CD4-positive, alpha-beta T cell (primary cell): ENCODE data around the gene TBPL2. TPM values are rescaled to one million over a fixed set of nuclear protein-coding genes. Genes with fewer than 3 reads are reported as not detected.

Experiments used
- ATAC-seq: fragments of 200-7000 bp; cut with Tn5 transposase; one replicate; pipeline ENCODE4 v1.10.0; 2022; ENCODE audit warnings: mild to moderate bottlenecking; ENCODE audit not compliant: poor library complexity
- CTCF ChIA-PET: fragments of 350-600 bp; sonication (Branson Sonifier 250); formaldehyde crosslinking; loops from one replicate; lab custom pipeline; 2021; ENCODE audit warnings: antibody characterized with exemption, inconsistent platforms; lab: Charles Lee
- POLR2A ChIA-PET: fragments of 350-600 bp; sonication (Branson Sonifier 250); formaldehyde crosslinking; loops from one replicate; lab custom pipeline; 2021; ENCODE audit warnings: antibody characterized with exemption, inconsistent platforms; lab: Charles Lee
- DNase-seq, 14 experiments: peaks; one replicate each; pipeline ENCODE4 v3.0.0-alpha.2; 2013 to 2020; ENCODE audit warnings: mixed read lengths in 2 of 14
- H3K27ac ChIP-seq, 2 donors: one replicate each; pipeline versions ENCODE4 v1.5.1 to v1.7.0; 2013; ENCODE audit warnings: low read length in 2 of 2, low read depth in 1 of 2, mild to moderate bottlenecking in 1 of 2
- H3K27me3 ChIP-seq, 2 experiments: 1 replicate in 1 of 2; 2 replicates in 1 of 2; pipeline versions ENCODE4 v1.6.1 to v1.7.0; 2013; ENCODE audit warnings: low read length in 2 of 2, control low read depth in 1 of 2, mild to moderate bottlenecking in 1 of 2, moderate library complexity in 1 of 2; ENCODE audit not compliant: insufficient read depth in 2 of 2, control insufficient read depth in 1 of 2
- H3K36me3 ChIP-seq: one replicate; pipeline ENCODE4 v1.6.1; 2013; ENCODE audit warnings: low read length, control low read depth; ENCODE audit not compliant: insufficient read depth
- H3K4me1 ChIP-seq: one replicate; pipeline ENCODE4 v1.6.1; 2013; ENCODE audit warnings: low read length, control low read depth; ENCODE audit not compliant: insufficient read depth
- H3K4me3 ChIP-seq: one replicate; pipeline ENCODE4 v1.5.1; 2013; ENCODE audit warnings: mild to moderate bottlenecking, low read length, moderate library complexity
- H3K9me3 ChIP-seq, 2 experiments: 1 replicate in 1 of 2; 2 replicates in 1 of 2; pipeline versions ENCODE4 v1.6.1 to v1.7.0; 2013; ENCODE audit warnings: low read length in 2 of 2, mild to moderate bottlenecking in 2 of 2, control low read depth in 1 of 2, moderate library complexity in 1 of 2; ENCODE audit not compliant: control insufficient read depth in 1 of 2, insufficient read depth in 1 of 2
- H3K27ac Mint-ChIP-seq: one replicate; pipeline ENCODE4 v1.8.0; 2020; ENCODE audit warnings: mixed read lengths
- H3K27me3 Mint-ChIP-seq: one replicate; pipeline ENCODE4 v1.8.0; 2021; ENCODE audit warnings: mixed read lengths
- H3K36me3 Mint-ChIP-seq: one replicate; pipeline ENCODE4 v1.8.0; 2021; ENCODE audit warnings: low read depth, mixed read lengths
- H3K4me1 Mint-ChIP-seq: one replicate; pipeline ENCODE4 v1.8.0; 2021; ENCODE audit warnings: low read depth, mixed read lengths
- H3K4me3 Mint-ChIP-seq: one replicate; pipeline ENCODE4 v1.8.0; 2020; ENCODE audit warnings: mild to moderate bottlenecking, mixed read lengths
- H3K9me3 Mint-ChIP-seq: one replicate; pipeline ENCODE4 v1.8.0; 2020; ENCODE audit warnings: mixed read lengths
- intact Hi-C, 2 experiments: fragments of 100-400 bp; cut with DNase I in 1 of 2; cut with micrococcal nuclease in 1 of 2; formaldehyde crosslinking; loops; one replicate each; pipeline versions ENCODE4 v1.15.1 to v1.9.0; 2023 to 2025; cut with DNase I, micrococcal nuclease
- total RNA-seq, 174 experiments: library from RNA in 2 of 174; stranded (reverse) in 2 of 174; gene quantifications; one replicate each; pipeline ENCODE4 v1.2.3 and lab custom pipeline; 2021 to 2026
- TF ChIP-seq, protein P1 (sequence below): fragments of 200-600 bp; IDR thresholded peaks from one replicate; pipeline ENCODE4 v1.8.0; 2022; ENCODE audit warnings: antibody characterized with exemption, mild to moderate bottlenecking

TBPL2 gene
- total RNA-seq, 2 experiments from 2014 or later: not detected

- no peak overlapping the region for H3K27ac Mint-ChIP-seq
- no peaks in the 10 kb centered on the region for H3K27me3 Mint-ChIP-seq
- no peak overlapping the region for H3K4me3 Mint-ChIP-seq
- H3K9me3 ChIP-seq: no peaks in the 10 kb centered on the region
- ATAC-seq (no peak), DNase-seq (no peak)
- ChIA-PET POLR2A (no interaction called here), CTCF (no interaction called here)
- no peaks in the 10 kb centered on the region for H3K4me1 Mint-ChIP-seq
- no peaks in the 10 kb centered on the region for H3K36me3 Mint-ChIP-seq
- H3K36me3 ChIP-seq: no peaks in the 10 kb centered on the region
- H3K9me3 Mint-ChIP-seq: no peaks in the 10 kb centered on the region
- intact Hi-C loops: loop anchor here in 1 of 2 experiments (10.0 kb wide), 1 partner anchor 696 kb away; the partner anchor contains the start of gene PELI2
- no peaks in the 10 kb centered on the region for H3K27me3 ChIP-seq
- TF ChIP-seq, protein P1, sequence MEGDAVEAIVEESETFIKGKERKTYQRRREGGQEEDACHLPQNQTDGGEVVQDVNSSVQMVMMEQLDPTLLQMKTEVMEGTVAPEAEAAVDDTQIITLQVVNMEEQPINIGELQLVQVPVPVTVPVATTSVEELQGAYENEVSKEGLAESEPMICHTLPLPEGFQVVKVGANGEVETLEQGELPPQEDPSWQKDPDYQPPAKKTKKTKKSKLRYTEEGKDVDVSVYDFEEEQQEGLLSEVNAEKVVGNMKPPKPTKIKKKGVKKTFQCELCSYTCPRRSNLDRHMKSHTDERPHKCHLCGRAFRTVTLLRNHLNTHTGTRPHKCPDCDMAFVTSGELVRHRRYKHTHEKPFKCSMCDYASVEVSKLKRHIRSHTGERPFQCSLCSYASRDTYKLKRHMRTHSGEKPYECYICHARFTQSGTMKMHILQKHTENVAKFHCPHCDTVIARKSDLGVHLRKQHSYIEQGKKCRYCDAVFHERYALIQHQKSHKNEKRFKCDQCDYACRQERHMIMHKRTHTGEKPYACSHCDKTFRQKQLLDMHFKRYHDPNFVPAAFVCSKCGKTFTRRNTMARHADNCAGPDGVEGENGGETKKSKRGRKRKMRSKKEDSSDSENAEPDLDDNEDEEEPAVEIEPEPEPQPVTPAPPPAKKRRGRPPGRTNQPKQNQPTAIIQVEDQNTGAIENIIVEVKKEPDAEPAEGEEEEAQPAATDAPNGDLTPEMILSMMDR: no peak
- H3K27ac ChIP-seq: no peak overlapping the region
- no peaks in the 10 kb centered on the region for H3K4me1 ChIP-seq
- no peak overlapping the region for H3K4me3 ChIP-seq
Observed at GRCh38 chr14:55418411-55418810, 22.0 kb downstream of the TBPL2 start.

DNA sequence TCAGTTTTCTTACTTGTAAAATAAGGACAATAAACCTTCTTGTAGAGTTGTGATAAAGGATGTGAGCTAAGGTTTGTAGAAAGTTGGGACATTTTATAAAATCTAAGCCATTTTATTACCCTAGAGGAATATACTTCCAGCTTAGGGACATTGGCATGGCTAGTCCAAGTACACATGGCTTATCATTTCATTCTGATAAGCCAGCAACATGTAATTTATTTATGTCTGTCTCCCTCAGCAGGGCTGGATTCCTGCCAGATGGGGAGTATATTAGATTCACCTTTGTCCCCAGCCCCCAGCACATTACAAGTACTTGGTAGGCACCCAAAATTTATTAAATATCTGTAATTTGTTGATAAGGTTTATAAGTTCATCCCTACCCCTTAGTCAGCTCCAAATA is 22.5 kb downstream of the TBPL2 start:
- Histone ChIP-seq H3K9me3 (no peaks in the 10 kb centered on the region), H3K27me3 (no peaks in the 10 kb centered on the region), H3K4me1 (no peaks in the 10 kb centered on the region), H3K36me3 (no peaks in the 10 kb centered on the region), H3K4me3 (no peak overlapping the region), H3K27ac (no peak overlapping the region)
- intact Hi-C loops: loop anchor here in 1 of 2 experiments (10.0 kb wide), 1 partner anchor 697 kb away; the partner anchor contains the start of gene PELI2
- Mint-ChIP-seq H3K4me1 (no peaks in the 10 kb centered on the region), H3K4me3 (no peak overlapping the region), H3K9me3 (no peaks in the 10 kb centered on the region), H3K27ac (no peak overlapping the region), H3K27me3 (no peaks in the 10 kb centered on the region), H3K36me3 (no peaks in the 10 kb centered on the region)
- DNase-seq: no peak
- TF ChIP-seq, protein P1: no peak
- CTCF ChIA-PET: interaction anchor here (0.7 to 1.5 kb wide), 2 partner anchors 11 to 220 kb away, joined by 4 to 5 read pairs; no protein-coding TSS in a partner anchor
- POLR2A ChIA-PET: interaction anchor here (0.6 kb wide), 1 partner anchor 1991 kb away, joined by 3 read pairs; no protein-coding TSS in a partner anchor
- no peak for ATAC-seq

- no peak overlapping the region for H3K27ac ChIP-seq
- H3K36me3 Mint-ChIP-seq: no peaks in the 10 kb centered on the region
- ChIA-PET POLR2A (interaction anchor here (0.9 kb wide), 2 partner anchors 12 to 15 kb away, joined by 3 read pairs; no protein-coding TSS in a partner anchor), CTCF (interaction anchor here (1.0 to 1.5 kb wide), 5 partner anchors 10 to 157 kb away, joined by 3 to 5 read pairs (median 4); no protein-coding TSS in a partner anchor)
- ATAC-seq (peak; percentile 43), DNase-seq (peak in 5 of 14 experiments; percentile 8 to 42 (median 30))
- no peaks in the 10 kb centered on the region for H3K27me3 ChIP-seq
- peaks cover 4% of the 10 kb centered on the region for H3K4me1 ChIP-seq
- no peaks in the 10 kb centered on the region for H3K9me3 Mint-ChIP-seq
- H3K4me3 Mint-ChIP-seq: no peak overlapping the region
- H3K27ac Mint-ChIP-seq: no peak overlapping the region
- H3K27me3 Mint-ChIP-seq: no peaks in the 10 kb centered on the region
- H3K4me3 ChIP-seq: no peak overlapping the region
- intact Hi-C loops: loop anchor here in 1 of 2 experiments (10.0 kb wide), 1 partner anchor 698 kb away; the partner anchor contains the start of gene PELI2
- no peaks in the 10 kb centered on the region for H3K9me3 ChIP-seq
- H3K4me1 Mint-ChIP-seq: peaks cover 9% of the 10 kb centered on the region
- TF ChIP-seq, protein P1: peak; percentile 35
- no peaks in the 10 kb centered on the region for H3K36me3 ChIP-seq
Observed at GRCh38 chr14:55416866-55417265, 23.6 kb downstream of the TBPL2 start.
